DND-41 (cell line): ENCODE results near the gene USP35.

Source experiments
- CTCF ChIP-seq: IDR thresholded peaks from 2 replicates; pipeline ENCODE4 v1.5.1; 2012; ENCODE audit warnings: borderline replicate concordance, low read length, moderate library complexity, mild to moderate bottlenecking; ENCODE audit not compliant: poor library complexity, severe bottlenecking; ENCODE audit errors: extremely low read depth
- EZH2 ChIP-seq: IDR thresholded peaks from 3 replicates; pipeline ENCODE4 v1.6.1; 2012; ENCODE audit warnings: borderline replicate concordance, low read depth, mild to moderate bottlenecking, moderate library complexity, low read length, inconsistent platforms; ENCODE audit not compliant: severe bottlenecking

DNA sequence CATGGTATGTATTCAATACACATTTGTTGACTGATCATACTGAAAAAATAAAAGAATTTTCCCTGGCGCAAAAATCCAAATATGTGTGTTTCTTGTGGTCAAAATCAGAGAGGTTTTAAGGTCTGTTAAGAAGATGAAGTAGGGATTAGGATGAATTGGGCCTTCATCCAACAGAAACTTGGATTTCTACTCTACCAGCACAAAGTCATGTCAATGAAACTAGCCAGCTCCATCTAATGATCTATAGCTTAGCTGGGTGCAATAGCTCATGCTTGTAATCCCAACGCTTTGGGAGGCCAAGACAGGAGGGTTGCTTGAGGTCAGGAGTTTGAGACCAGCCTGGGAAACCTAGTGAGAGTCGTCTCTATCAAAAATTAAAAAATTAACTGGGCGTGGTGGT lies 65.5 kb downstream of the USP35 start:
- TF ChIP-seq CTCF, result no peak
- TF ChIP-seq EZH2, result no peak
